ENCODE results near the gene ADGRL3. TPM values are rescaled to one million over a fixed set of nuclear protein-coding genes. Genes with fewer than 3 reads are reported as not detected.

Gene ADGRL3
- total RNA-seq, 4 donors from 2014 or later: 4.6 to 7.1 (median 6.3) TPM

DNA sequence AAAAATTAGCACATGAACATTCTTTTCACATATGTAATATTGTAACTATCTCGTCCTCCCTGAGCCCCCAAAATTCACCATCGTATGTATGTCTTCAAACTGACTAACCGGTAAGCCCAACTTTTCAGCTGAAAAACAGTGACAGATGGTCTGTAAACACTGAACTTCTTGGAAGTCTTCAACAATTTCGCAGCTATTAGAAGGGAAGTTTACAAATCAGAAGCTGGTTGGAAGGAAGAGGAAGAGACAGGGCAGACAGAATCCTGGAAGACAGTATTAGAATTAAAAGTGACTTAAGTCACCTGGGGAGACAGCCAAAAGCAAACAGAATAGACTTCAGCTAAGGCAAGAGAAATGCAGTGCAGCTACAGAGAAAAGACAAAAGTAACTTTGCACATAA lies 858.4 kb downstream of the ADGRL3 start:
- Histone ChIP-seq H3K4me3 (no peak overlapping the region), H3K36me3 (no peaks in the 10 kb centered on the region), H3K27ac (replicated peaks in 1 of 4) (no peak overlapping the region), H3K9me3 (no peaks in the 10 kb centered on the region), H3K4me1 (no peaks in the 10 kb centered on the region), H3K27me3 (no peaks in the 10 kb centered on the region)
- WGBS: 38% methylated on average over 4 of the region's 4 CpGs
- intact Hi-C loops (cut with DNase I): no loop called here
- TF ChIP-seq, protein P1, sequence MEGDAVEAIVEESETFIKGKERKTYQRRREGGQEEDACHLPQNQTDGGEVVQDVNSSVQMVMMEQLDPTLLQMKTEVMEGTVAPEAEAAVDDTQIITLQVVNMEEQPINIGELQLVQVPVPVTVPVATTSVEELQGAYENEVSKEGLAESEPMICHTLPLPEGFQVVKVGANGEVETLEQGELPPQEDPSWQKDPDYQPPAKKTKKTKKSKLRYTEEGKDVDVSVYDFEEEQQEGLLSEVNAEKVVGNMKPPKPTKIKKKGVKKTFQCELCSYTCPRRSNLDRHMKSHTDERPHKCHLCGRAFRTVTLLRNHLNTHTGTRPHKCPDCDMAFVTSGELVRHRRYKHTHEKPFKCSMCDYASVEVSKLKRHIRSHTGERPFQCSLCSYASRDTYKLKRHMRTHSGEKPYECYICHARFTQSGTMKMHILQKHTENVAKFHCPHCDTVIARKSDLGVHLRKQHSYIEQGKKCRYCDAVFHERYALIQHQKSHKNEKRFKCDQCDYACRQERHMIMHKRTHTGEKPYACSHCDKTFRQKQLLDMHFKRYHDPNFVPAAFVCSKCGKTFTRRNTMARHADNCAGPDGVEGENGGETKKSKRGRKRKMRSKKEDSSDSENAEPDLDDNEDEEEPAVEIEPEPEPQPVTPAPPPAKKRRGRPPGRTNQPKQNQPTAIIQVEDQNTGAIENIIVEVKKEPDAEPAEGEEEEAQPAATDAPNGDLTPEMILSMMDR (IDR thresholded peaks at IDR 0.05): no peak
- no peak for DNase-seq (ENCODE audit: extremely low spot score)

DNA sequence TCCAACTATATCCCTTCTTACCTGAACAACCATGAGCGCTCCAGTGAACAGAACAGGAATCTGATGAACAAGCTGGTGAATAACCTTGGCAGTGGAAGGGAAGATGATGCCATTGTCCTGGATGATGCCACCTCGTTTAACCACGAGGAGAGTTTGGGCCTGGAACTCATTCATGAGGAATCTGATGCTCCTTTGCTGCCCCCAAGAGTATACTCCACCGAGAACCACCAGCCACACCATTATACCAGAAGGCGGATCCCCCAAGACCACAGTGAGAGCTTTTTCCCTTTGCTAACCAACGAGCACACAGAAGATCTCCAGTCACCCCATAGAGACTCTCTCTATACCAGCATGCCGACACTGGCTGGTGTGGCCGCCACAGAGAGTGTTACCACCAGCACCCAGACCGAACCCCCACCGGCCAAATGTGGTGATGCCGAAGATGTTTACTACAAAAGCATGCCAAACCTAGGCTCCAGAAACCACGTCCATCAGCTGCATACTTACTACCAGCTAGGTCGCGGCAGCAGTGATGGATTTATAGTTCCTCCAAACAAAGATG lies 870.2 kb downstream of the ADGRL3 start:
- TF ChIP-seq EP300 (IDR thresholded peaks at IDR 0.05) (no peak), POLR2A (IDR thresholded peaks at IDR 0.05; ENCODE audit: low read depth) (no peak), POLR2AphosphoS5 (IDR thresholded peaks at IDR 0.05) (no peak)
- TF ChIP-seq, protein P1 (IDR thresholded peaks at IDR 0.05): no peak
- Histone ChIP-seq H3K4me1 (no peaks in the 10 kb centered on the region), H3K27ac (replicated peaks in 1 of 4) (no peak overlapping the region), H3K9me3 (no peaks in the 10 kb centered on the region), H3K36me3 (no peaks in the 10 kb centered on the region), H3K27me3 (no peaks in the 10 kb centered on the region), H3K4me3 (no peak overlapping the region)
- WGBS: 96% methylated on average over 14 of the region's 14 CpGs
- no peak for DNase-seq (ENCODE audit: extremely low spot score)
- intact Hi-C loops (cut with DNase I): no loop called here

DNA sequence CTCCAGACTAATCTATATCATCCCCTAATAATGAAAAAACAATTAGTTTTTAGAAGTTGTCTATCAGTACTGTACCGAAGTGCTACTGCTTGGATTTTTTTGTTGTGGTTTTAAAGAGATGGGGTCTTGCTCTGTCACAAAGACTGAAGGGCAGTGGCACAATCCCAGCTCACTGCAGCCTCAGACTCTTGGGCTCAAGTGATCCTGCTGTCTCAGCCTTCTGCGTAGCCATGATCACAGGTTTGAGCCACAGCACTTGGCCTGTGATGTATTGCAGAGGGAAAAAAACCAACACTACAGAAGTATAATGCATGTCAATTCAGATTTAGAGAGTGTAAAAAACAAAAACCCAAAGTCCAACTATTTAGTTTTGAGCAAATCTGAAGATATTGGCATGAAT lies 875.0 kb downstream of the ADGRL3 start:
- TF ChIP-seq POLR2AphosphoS5 (IDR thresholded peaks at IDR 0.05) (no peak), EP300 (IDR thresholded peaks at IDR 0.05) (no peak), POLR2A (IDR thresholded peaks at IDR 0.05; ENCODE audit: low read depth) (no peak)
- TF ChIP-seq, protein P1 (IDR thresholded peaks at IDR 0.05): no peak
- Histone ChIP-seq H3K27me3 (no peaks in the 10 kb centered on the region), H3K27ac (replicated peaks in 1 of 4) (no peak overlapping the region), H3K9me3 (no peaks in the 10 kb centered on the region), H3K4me1 (no peaks in the 10 kb centered on the region), H3K4me3 (no peak overlapping the region), H3K36me3 (no peaks in the 10 kb centered on the region)
- 81% methylated on average over 2 of the region's 2 CpGs for WGBS
- intact Hi-C loops (cut with DNase I): no loop called here
- DNase-seq (ENCODE audit: extremely low spot score): no peak

DNA sequence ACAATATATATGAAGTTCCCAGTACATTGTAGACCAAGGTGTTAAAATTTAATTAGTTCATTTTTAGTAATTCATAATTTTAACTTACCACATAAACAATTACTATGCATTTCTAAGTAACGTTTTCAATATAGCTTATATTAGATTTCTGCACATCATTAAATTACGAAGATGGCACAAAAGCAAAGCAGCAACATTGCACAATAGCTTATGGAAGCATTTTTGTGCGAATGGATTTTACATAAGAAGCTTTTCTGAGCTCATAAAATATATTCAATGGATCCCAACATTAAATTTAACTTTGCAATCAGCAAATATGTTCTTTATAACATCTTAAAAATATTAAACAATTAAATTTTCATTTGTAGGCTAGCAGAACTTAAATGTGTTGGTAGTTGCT lies 875.4 kb downstream of the ADGRL3 start:
- no peak overlapping the region for H3K27ac ChIP-seq (replicated peaks in 1 of 4)
- DNase-seq (ENCODE audit: extremely low spot score): no peak
- 84% methylated on average over 3 of the region's 3 CpGs for WGBS
- no peaks in the 10 kb centered on the region for H3K4me1 ChIP-seq
- H3K4me3 ChIP-seq: no peak overlapping the region
- H3K27me3 ChIP-seq: no peaks in the 10 kb centered on the region
- intact Hi-C loops (cut with DNase I): no loop called here
- no peaks in the 10 kb centered on the region for H3K9me3 ChIP-seq
- no peaks in the 10 kb centered on the region for H3K36me3 ChIP-seq
- TF ChIP-seq POLR2AphosphoS5 (IDR thresholded peaks at IDR 0.05) (no peak), EP300 (IDR thresholded peaks at IDR 0.05) (no peak), POLR2A (IDR thresholded peaks at IDR 0.05; ENCODE audit: low read depth) (no peak)
- TF ChIP-seq, protein P1 (IDR thresholded peaks at IDR 0.05): no peak

DNA sequence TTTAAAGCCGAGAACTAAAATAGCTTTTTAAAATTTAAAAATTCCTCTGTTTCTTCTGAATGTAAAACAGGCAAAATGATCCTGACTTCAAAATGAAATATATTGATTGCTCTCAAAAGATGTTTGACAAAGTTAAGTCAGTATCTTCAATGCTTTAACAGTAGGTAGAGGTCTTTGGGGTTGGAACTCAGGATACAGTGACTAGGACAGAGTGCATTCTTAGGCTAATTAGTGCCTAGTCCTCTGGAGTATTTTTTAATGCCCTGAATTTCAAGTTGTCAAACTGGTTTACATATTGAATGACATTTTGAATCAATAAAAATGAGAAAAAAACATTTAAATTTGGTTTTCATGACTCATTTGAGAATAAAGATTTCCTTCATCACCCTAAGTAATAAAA lies 877.3 kb downstream of the ADGRL3 start:
- no peak overlapping the region for H3K27ac ChIP-seq (replicated peaks in 1 of 4)
- no peaks in the 10 kb centered on the region for H3K4me1 ChIP-seq
- intact Hi-C loops (cut with DNase I): no loop called here
- no peak overlapping the region for H3K4me3 ChIP-seq
- no peak for DNase-seq (ENCODE audit: extremely low spot score)
- TF ChIP-seq EP300 (IDR thresholded peaks at IDR 0.05) (no peak), POLR2A (IDR thresholded peaks at IDR 0.05; ENCODE audit: low read depth) (no peak), POLR2AphosphoS5 (IDR thresholded peaks at IDR 0.05) (no peak)
- TF ChIP-seq, protein P1 (IDR thresholded peaks at IDR 0.05): no peak
- no peaks in the 10 kb centered on the region for H3K9me3 ChIP-seq
- no peaks in the 10 kb centered on the region for H3K36me3 ChIP-seq
- WGBS: 91% methylated on average over 1 of the region's 1 CpG
- no peaks in the 10 kb centered on the region for H3K27me3 ChIP-seq

All from esophagus muscularis mucosa (tissue), 4 donors.